ENCODE measurements around the gene CANT1.

GRCh38 chr17:79018370-79018695 is 8.8 kb upstream of the CANT1 start:
- no peak for TF ChIP-seq CTCF (conservative IDR thresholded peaks at IDR 0.05; ENCODE audit: low read depth, low read length)
- no peak for TF ChIP-seq EZH2 (IDR thresholded peaks at IDR 0.05; ENCODE audit: borderline replicate concordance, low read depth, low read length, poor library complexity, severe bottlenecking)
